GM21360 (cell line): ENCODE measurements around the gene LGI4.
"Not testable (repeated sequence)": the region's sequence is repeated elsewhere in the genome, so short reads cannot be mapped to it uniquely, and the experiment has no call there.

ENCODE experiments used
- ATAC-seq: cut with Tn5 transposase; IDR thresholded peaks from one replicate; pipeline ENCODE4 v1.9.1; 2021; ENCODE audit warnings: mild to moderate bottlenecking, moderate library complexity; ENCODE audit not compliant: unreplicated experiment

Gene LGI4

DNA sequence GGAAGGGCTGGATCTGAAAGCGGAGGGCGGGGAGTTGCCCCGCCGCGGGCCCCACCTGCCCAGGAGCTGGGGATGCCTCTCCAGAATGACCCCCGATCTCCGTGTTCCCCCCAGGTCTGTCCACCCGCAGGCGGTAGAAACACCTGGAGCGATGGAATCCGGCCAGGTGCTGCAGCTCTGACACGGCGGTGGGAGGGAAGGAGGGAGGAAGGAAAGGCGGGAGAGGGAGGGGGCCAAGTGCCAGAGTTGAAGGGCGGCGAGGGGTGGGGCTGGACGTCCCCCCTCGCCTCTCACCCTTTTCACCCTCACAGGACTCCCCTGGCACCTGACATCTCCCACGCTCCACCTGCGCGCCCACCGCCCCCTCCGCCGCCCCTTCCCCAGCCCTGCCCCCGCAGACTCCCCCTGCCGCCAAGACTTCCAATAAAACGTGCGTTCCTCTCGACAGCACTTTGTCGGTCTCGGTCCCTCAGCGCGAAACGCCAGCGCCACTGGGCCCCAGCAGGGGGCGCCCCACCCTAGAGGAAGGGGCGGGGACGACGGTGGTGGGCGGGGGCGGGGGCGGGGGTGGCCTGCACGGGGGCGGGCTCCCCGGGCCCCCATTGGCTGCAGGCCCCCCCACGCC is 7.9 kb upstream of the LGI4 start:
- no peak for ATAC-seq

DNA sequence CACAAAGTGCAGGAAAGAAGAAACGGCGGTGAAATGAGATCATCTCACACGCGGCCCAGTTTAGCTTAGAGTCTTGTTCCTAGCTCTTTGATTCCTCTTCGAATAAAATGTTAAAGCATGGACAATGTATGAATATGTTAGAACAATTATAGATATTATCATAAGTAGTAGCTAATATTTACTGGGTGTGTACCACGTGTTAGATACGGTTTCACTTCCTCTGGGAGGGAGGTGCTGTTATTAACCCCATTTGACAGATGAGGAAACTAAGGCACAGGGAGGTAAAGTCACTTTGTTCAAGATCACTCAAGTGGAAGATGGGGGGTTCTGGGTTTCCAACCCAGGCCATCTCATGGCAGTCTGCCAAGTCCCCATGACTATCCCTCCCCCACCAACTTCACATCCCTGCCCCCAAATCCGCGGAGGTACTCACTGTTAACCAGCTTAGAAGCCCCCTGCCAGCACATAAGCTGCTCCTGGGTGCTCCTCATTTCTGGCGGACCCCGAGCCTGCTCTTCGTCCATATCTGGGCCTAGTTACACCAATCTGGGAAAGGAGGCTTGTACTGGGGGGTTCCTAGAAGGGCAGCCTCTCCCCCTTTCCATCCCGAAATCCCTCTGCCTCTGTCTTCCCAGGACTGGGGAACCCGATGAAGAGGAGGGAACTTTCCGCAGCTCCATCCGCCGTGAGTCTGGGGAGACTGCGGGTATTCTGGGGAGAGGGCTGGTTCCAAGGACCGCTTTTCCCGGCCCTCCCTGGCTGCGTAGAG is 7.2 kb upstream of the LGI4 start:
- ATAC-seq: no peak

DNA sequence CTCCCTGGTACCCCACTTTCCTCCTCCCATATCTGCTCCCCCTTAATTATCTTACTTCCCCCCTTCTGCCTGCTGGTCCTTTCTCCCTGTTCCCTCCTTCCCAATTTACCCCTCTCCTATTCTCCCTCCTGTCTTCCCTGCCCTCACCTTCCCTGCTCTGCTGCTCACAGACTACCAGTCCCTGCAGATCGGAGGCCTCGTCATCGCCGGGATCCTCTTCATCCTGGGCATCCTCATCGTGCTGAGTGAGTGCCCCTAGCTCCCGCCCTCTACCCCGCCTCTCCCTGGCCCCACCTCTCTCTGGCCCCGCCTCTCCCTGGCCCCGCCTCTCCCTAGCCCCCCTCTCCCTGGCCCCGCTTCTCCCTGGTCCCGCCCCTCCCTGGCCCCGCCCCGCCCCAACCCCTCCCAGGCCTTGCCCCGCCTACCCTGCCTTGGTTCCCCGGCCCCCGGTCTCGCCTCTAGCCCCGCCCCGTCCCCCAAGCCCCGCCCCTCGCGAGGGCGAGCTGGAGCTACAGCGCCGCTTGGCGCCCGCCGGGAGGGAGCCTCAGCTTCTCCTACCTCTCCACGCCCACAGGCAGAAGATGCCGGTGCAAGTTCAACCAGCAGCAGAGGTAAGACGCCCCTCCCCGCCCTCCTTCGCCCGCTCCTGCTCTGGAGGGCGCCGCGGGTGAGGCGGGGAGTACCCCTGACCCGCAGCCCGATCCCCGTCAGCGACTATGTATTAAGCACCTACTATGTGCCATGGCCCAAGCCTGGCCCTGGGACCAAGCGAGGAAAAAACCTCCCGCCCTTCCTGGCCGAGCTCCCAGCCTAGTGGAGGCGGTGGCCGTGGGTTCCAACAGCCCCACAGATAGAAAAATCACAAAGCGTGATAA is 6.3 kb upstream of the LGI4 start:
- peak; percentile 48 for ATAC-seq

DNA sequence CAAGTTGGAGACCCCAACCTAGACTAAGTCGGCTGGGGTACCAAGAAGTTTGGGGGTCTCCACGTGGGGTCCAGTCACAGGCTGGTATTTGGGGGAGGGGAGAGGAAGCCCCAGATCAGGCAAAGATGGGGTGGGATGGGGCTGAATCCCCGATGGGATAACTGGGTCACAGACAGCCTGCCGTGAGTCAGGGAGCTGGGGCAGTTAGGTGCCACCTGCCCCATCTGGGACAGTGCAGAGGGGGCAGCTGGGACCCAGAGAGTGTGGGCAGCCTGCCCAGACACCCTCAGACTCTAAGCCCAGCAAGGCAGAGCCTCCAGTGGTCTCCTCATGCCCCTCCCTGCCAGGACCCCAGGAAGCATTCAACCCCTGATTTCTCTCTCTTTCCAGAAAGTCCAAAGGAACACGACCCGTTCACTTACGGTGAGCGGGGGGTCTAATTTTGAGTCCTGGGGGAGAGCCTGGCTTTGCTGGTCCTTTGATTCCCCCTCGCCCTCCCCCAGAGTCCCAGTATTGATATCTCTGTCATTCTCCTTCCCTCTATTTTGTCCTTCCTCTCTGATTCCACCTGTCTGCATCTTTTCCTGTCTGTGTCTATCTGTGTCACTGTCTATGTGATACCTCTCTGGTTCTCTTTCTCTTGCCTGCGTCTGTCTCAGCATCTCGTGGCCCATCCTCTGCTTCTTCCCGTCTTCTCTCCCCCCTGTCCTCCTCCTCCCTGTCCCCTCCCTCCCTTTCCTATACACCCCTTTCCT is 5.5 kb upstream of the LGI4 start:
- no peak for ATAC-seq

DNA sequence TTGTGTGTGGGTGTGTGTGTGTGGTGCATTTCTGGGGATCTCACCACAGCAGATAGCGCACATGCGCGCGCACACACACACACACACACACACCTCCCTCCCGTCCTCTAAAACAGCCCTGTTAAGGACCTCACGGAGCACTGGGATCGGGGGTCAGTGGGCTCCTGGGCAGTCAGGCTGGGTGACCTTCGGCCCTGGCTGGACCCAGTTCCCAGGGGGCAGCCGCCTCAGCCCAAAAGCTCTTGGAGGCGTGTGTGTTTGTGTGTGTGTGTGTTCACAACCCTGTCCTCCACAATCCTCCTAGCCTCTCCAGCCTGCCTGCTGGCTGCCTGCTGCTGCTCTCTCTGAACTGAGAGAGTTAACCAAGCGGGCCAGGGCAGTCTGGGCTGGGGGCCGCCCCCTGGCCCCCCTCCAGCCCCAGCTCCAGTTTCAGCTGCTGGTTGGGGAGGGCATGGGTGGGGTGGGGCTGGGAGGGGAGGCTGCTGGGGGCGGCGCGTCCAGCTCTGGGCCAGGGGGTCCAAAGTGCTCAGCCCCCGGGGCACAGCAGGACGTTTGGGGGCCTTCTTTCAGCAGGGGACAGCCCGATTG is 3.5 kb upstream of the LGI4 start, which contains the start of gene FXYD1:
TSS of gene FXYD1 (plus strand) at position 520 of the 588 bp plus-strand sequence. CDS start 1,256 bp downstream, outside the sequence.
- ATAC-seq: no peak

DNA sequence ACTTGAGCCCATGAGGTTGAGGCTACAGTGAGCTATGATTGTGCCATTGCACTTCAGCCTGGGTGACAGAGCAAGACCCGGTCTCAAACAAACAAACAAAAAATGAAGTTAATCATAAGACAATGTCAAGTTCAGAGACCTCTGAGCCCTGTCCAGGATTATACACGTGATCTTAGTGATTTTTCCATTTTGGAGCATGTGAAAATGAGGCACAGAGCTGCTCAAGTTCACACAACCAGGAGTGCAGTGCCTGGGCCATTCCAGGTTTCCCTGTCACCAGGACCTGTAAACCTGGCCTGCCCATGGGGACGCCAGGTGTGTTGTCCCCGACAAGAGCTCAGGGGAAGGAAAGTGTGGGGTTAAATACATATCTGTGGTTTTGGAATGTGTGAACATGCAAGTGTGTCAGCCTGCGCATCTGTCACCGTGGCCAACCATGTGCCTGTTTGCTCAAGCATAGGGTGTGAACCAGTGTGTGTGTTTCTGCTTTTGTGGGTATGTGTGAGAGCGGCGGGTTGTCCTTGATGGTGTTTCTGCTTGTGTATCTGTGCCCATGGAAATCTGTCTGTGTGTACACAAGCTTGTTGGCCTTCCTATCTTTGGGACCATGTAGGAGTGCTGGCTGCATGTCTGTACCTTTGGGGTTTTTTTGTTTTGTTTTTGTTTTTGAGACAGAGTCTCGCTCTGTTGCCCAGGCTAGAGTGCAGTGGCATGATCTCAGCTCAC is 2.3 kb upstream of the LGI4 start:
- ATAC-seq: no peak

DNA sequence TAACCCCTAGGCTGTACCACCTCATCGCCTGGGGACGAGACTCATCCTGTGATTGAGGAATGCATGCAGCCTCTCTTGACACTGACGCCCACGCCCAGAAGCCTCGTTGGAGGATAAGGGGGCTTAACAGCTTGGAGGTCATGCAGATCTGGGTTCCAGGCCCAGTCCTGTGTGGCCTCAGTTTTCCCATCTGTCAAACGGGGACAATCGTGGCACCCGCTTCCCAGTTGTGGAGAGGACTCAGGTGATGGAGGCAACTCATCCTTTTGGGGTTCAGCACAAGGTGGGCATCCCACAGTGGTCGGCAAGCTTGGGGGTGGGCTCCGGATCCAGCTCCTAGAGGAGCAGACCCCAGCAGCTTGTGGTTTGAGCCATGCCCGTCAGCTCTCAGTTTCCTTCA is 1.4 kb upstream of the LGI4 start:
- ATAC-seq: no peak

DNA sequence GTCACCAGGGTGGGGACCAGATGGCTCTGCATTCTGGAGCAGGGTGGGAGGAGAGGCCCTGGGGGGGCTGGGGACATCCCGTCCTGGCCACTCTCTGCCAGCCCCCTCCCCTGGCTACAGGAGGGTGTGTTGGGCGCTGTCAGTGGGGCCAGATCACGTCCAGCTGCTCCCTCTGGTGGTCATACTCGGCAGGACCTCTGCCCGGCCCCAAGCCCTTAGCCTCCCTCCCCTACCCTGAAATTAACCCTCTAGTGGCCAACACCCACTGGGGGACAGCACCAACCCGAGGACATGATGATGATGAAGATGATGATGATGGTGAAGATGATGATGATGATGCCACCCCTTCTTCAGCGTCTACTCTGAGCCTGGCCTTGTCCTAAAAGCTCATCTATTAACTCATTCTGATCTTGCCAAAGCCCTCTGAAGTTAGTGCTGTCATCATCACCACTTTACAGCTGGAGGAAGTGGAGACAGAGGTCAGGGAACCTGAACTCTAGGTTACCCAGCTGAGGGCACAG is 590 bp upstream of the LGI4 start:
- ATAC-seq: no peak

DNA sequence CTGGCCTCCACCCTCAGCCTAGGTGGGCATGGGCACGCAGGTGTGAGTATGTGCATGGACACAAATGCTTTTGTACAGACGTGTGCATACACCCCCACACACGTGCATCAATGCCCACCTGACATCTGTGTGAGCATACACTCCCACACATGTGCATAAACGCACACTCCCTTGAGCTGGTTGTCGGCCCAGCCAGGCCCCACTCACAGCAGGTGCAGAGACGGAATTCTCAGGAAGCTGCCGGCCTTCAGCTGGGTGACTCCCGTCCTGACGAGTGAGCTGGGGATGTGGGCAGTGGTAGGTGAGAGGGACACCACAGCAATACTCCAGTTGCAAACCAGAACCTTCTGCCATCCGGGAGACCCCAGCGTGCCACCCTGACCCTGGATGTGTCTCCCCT is 1.0 kb downstream of the LGI4 start:
- ATAC-seq: no peak

DNA sequence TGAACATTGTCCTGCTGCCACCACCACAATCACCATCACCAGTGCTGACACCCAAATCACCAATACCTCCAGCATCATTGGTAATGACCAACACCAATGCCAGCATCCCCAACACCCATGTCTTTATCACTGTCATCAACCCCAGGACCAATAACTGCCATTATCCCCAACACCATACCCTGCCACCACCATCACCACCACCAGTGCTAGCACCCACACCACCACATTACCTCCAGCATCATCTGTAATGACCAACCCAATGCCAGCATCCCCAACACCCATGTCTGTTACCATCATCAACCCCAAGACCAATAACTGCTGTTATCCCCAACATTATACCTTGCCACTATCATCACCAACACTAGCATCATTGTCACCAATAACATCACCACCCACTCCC is 2.6 kb downstream of the LGI4 start:
- no peak for ATAC-seq

DNA sequence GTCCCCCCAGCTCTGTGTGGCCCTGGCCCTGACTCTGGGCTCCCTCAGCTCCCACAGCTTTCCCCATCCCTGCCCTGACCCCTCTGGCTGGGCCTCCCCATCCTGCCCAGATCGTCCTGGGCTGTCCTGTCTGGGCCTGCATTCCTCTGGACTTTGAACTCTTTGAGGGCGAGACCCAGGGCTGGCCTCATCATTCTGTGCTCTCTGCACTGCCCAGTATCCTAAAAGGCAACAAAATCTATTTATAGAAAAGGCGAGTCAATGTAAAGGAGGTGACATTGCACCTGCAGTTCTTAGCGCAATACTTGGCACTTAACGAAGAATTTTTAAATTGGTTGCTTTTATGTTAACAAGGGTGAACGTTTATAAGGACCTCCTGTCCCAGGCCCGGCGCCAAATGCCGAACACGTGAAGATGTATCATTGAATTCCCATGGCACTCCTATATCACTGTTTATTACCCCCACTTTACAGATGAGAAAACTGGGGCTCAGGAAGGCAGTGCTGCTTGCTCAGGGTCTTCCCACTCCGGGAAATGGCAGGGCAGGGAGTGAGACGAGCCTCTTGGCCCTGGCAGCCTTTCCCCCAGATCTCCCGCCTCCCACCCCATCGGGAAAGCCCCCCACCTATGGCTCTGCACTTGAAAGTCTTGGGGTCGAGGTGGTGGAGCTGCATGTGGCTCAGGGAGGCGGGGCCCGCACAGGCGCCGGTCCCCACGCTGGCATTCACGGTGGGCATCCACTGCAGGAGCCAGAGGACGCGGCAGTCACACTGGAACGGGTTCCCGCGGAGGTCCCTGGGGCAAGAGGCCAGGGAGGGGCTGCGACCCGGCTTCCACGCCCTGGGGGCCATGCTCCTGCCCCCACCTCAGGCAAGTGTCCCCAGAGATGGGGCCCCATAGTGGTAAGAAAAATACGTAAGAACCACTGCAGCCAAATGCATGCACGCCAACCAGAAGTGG is 3.8 kb downstream of the LGI4 start:
- no peak for ATAC-seq

DNA sequence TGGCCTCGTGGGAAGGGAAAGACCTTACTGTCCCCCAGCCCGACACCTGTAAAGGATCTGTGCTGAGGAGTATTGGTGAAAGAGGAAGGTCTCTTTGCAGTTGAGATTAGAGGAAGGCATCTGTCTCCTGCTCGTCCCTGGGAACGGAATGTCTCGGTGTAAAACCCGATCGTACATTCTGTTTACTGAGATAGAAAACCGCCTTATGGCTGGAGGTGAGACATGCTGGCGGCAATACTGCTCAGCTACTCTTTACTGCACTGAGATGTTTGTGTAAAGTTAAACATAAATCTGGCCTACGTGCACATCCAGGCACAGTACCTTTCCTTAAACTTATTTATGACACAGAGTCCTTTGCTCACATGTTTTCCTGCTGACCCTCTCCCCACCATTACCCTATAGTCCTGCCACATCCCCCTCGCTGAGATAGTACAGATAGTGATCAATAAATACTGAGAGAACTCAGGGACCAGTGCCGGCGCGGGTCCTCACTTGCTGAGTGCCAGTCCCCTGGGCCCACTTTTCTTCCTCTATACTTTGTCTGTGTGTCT is 5.1 kb downstream of the LGI4 start:
- ATAC-seq: not testable (repeated sequence)

DNA sequence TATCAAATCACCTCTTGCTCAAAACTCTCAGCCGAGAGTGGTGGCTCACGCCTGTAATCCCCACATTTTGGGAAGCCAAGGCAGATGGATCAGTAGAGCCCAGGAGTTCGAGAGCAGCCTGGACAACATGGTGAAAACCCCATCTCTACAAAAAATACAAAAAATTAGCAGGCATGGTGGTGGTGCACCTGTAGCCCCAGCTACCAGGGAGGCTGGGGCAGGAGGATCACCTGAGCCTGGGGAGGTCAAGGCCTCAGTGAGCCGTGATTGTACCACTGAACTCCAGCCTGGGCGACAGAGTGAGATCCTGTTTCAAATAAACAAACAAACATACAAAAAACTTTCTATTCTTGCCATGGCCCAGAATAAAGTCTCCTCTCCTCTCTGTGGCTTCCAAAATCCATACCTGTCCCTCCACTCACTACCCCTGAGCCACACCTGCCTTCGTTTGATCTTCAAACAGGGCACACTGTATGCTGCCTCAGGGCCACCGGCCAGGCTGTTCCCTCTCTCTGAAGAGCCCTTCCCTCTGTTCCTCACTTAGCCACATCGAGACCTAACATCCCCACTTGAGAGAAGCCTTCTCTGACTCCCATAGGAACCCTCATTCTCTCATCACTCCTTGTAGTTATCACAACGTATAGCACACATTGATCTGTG is 6.3 kb downstream of the LGI4 start:
- ATAC-seq: no peak

DNA sequence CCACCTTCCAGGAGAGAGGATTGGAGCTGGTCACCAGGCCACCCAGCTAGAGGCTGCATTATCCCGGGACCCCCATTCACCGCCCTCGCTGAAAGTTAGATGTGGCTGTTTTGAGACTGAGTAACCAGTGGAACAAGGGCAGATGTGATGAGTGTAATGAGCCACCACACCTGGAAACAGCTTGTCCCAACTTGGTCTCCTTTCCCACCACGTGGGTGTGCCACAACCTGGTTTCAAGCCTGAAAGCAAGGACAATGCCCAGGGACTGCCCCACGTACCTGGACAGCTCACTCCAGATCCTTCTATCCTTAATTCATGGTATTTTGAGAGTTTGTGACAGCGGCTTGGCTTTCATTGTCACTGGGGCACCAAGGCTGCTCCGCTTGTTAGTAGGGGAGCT is 7.0 kb downstream of the LGI4 start:
- ATAC-seq: no peak

DNA sequence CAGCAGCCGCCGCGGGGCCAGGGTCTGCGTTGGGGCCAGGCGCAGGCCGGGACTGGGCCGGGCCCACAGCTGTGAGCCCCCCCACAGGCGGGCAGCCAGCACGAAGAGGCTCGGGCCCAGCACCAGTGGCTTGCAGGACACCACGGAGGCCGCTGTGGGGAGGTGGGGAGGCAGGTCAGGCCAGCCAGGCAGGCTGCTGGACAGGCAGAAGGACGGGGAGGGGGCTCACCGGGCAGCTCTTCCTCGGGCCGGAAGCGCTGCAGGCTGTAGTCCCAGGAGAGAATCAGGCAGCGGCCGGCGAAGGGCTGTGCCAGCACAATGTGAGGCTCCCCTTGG is 8.3 kb downstream of the LGI4 start:
- no peak for ATAC-seq

DNA sequence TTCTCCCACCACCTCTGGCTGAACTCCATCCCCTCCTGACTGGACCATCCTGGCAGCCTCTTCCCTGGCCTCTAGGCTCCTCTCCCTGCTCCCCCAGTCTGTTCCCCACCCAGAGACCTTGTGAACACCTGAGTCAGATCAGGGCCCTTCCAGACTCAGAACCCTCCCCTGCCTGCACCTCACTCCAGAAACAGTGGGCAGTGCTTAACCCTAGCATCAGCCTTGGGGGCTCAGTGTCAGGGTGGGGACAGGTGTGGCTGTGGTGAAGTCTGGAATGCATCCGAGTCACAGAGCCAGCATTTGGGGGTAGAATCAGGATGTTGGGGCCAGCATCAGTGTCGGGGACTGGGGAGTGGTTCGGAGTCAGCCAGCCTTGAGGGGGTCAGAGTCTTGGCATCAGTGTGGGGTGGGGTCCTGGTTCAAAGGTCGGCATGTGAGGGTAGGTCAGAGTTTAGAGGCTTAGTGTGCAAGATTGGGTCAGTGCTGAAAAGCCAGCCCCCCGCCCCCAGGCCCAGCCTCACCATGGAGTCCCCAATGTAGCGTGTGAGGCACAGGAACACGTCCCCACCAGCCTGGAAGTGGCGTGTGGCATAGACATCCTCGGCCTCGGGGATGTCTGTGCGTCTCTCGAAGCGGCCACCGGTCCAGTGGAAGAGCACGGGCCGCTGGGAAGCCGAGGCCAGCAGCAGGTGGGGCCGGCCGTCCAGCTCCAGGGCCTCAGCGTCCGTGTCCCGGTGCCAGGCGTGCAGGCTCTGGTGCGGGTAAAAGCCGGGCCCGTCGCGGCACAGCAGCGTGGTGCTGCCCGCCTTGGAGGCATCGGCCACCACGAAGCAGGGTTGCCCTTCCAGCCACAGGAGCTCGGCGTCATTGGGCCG is 8.9 kb downstream of the LGI4 start:
- ATAC-seq: no peak

DNA sequence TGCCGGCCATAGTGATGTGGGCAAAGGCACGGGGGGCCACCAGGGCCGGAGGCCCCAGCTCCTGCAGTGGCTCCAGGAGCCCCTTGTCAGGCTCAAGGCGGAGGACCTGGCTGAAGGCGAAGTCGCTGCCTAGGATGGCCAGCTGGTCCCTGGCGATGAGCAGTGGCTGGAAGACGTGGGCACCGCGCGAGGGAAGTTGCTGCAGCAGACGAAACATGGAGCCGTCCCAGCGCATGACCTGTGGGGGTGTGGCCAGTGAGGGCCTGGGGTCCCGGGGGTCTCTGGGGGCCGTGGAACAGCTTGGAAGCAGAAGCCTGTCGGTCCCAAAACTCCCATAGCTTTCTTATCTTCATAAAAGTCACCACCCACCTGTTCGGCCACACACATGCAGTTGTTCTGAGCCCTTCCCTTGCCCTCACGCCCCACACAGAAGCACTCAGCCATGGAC is 9.6 kb downstream of the LGI4 start:
- ATAC-seq: no peak
